DOHH2 (cell line): ENCODE data around the gene GRID1.
A peak's percentile ranks its signal among the peaks of the same experiment; 100 is the strongest.

Source experiments
- CTCF ChIP-seq: fragments of 200-600 bp; sonication (generic); IDR thresholded peaks from one replicate; pipeline ENCODE4 v1.5.1; 2014; ENCODE audit warnings: antibody characterized with exemption, mild to moderate bottlenecking, low read depth, low read length; ENCODE audit not compliant: poor library complexity, severe bottlenecking
- EZH2phosphoT487 ChIP-seq: fragments of 200-600 bp; sonication (generic); IDR thresholded peaks from 2 replicates; pipeline ENCODE4 v1.6.1; 2017; ENCODE audit warnings: borderline replicate concordance, mild to moderate bottlenecking, antibody characterized with exemption, low read length, moderate library complexity, mixed read lengths

GRCh38 chr10:85995791-85996190 is 370.8 kb downstream of the GRID1 start:
- TF ChIP-seq CTCF (peak; percentile 62), EZH2phosphoT487 (no peak)
